HEK293 (cell line): ENCODE results near the gene LHFPL6.

Experiments used
- CTCF ChIA-PET: fragments of 350-600 bp; formaldehyde crosslinking; extraction: SDS; loops from one replicate; lab custom pipeline; 2021; ENCODE audit warnings: antibody characterized with exemption; lab: Yijun Ruan, JAX
- POLR2A ChIA-PET: fragments of 300-600 bp; formaldehyde crosslinking; extraction: SDS; loops from one replicate; lab custom pipeline; 2020; ENCODE audit warnings: antibody characterized with exemption, inconsistent platforms; lab: Yijun Ruan, JAX
- H3K27ac ChIP-seq: fragments of 200-500 bp; sonication (Bioruptor generic); 2 replicates; pipeline ENCODE4 v1.5.1; 2014; ENCODE audit warnings: low read depth, low read length, control low read depth, inconsistent platforms; ENCODE audit errors: extremely low read depth
- H3K36me3 ChIP-seq, 2 experiments: fragments of 200-500 bp in 1 of 2; sonication (Bioruptor generic) in 1 of 2; 1 replicate in 1 of 2; 2 replicates in 1 of 2; pipeline ENCODE4 v1.5.1; 2014 to 2017; ENCODE audit warnings: inconsistent platforms in 2 of 2, low read length in 2 of 2; ENCODE audit not compliant: control insufficient read depth in 2 of 2, insufficient read depth in 1 of 2
- H3K4me1 ChIP-seq: fragments of 200-500 bp; sonication (Bioruptor generic); 2 replicates; pipeline ENCODE4 v1.5.1; 2014; ENCODE audit warnings: mild to moderate bottlenecking, low read length, inconsistent platforms; ENCODE audit not compliant: control insufficient read depth, insufficient read depth
- H3K4me3 ChIP-seq: 2 replicates; pipeline ENCODE4 v1.5.1; 2011; ENCODE audit warnings: low read depth, mild to moderate bottlenecking, control low read depth, low read length, moderate library complexity
- H3K9me3 ChIP-seq: fragments of 200-500 bp; sonication (Bioruptor generic); 2 replicates; pipeline ENCODE4 v1.5.1; 2014; ENCODE audit warnings: low read depth, low read length, inconsistent platforms; ENCODE audit not compliant: control insufficient read depth, insufficient read depth
- YY2 ChIP-seq: fragments of 450-650 bp; formaldehyde crosslinking; IDR thresholded peaks from 2 replicates; pipeline ENCODE4 v1.5.1; 2016; ENCODE audit warnings: missing biosample characterization, missing genetic modification characterization
- ZBTB17 ChIP-seq: fragments of 450-650 bp; formaldehyde crosslinking; IDR thresholded peaks from 2 replicates; pipeline ENCODE4 v1.5.1; 2016; ENCODE audit warnings: missing biosample characterization, missing genetic modification characterization
- ZIC2 ChIP-seq: fragments of 450-650 bp; formaldehyde crosslinking; IDR thresholded peaks from 2 replicates; pipeline ENCODE4 v1.5.1; 2016; ENCODE audit warnings: missing biosample characterization, missing genetic modification characterization
- ZNF121 ChIP-seq: fragments of 450-650 bp; formaldehyde crosslinking; IDR thresholded peaks from 2 replicates; pipeline ENCODE4 v1.5.1; 2016; ENCODE audit warnings: missing biosample characterization, missing genetic modification characterization
- ZNF138 ChIP-seq: fragments of 450-650 bp; formaldehyde crosslinking; IDR thresholded peaks from 2 replicates; pipeline ENCODE4 v1.5.1; 2016; ENCODE audit warnings: missing biosample characterization, missing genetic modification characterization, borderline replicate concordance
- ZNF211 ChIP-seq: fragments of 450-650 bp; formaldehyde crosslinking; IDR thresholded peaks from 2 replicates; pipeline ENCODE4 v1.5.1; 2016; ENCODE audit warnings: low read depth, missing biosample characterization, missing genetic modification characterization
- ZNF266 ChIP-seq: fragments of 450-650 bp; formaldehyde crosslinking; IDR thresholded peaks from 2 replicates; pipeline ENCODE4 v1.5.1; 2016; ENCODE audit warnings: missing biosample characterization, missing genetic modification characterization, low read depth
- ZNF302 ChIP-seq: fragments of 450-650 bp; formaldehyde crosslinking; IDR thresholded peaks from 2 replicates; pipeline ENCODE4 v1.5.1; 2016; ENCODE audit warnings: missing biosample characterization, missing genetic modification characterization, low read depth
- ZNF423 ChIP-seq: fragments of 450-650 bp; formaldehyde crosslinking; IDR thresholded peaks from 2 replicates; pipeline ENCODE4 v1.5.1; 2016; ENCODE audit warnings: missing biosample characterization, missing genetic modification characterization
- ZNF521 ChIP-seq: fragments of 450-650 bp; formaldehyde crosslinking; IDR thresholded peaks from 2 replicates; pipeline ENCODE4 v1.5.1; 2017; ENCODE audit warnings: missing biosample characterization, mild to moderate bottlenecking, missing genetic modification characterization
- ZNF549 ChIP-seq: fragments of 450-650 bp; IDR thresholded peaks from 2 replicates; pipeline ENCODE4 v1.5.1; 2018; ENCODE audit warnings: missing biosample characterization, missing genetic modification characterization, mild to moderate bottlenecking, inconsistent platforms, moderate library complexity
- ZNF596 ChIP-seq: fragments of 450-650 bp; IDR thresholded peaks from 2 replicates; pipeline ENCODE4 v1.5.0; 2018; ENCODE audit warnings: missing biosample characterization, mild to moderate bottlenecking, missing genetic modification characterization, moderate library complexity
- ZNF768 ChIP-seq: fragments of 450-650 bp; formaldehyde crosslinking; IDR thresholded peaks from 2 replicates; pipeline ENCODE4 v1.5.1; 2018; ENCODE audit warnings: missing biosample characterization, mild to moderate bottlenecking, missing genetic modification characterization
- ZNF792 ChIP-seq: fragments of 450-650 bp; formaldehyde crosslinking; IDR thresholded peaks from 2 replicates; pipeline ENCODE4 v1.5.1; 2016; ENCODE audit warnings: missing biosample characterization, missing genetic modification characterization
- TF ChIP-seq, protein P1 (sequence below): fragments of 450-650 bp; formaldehyde crosslinking; IDR thresholded peaks from 2 replicates; pipeline ENCODE4 v1.5.1; 2016; ENCODE audit warnings: missing biosample characterization, missing genetic modification characterization, low read depth
- TF ChIP-seq, protein P2 (sequence below): fragments of 450-650 bp; formaldehyde crosslinking; IDR thresholded peaks from 2 replicates; pipeline ENCODE4 v1.5.1; 2016; ENCODE audit warnings: missing biosample characterization, missing genetic modification characterization
- TF ChIP-seq, protein P3 (sequence below): fragments of 450-650 bp; formaldehyde crosslinking; IDR thresholded peaks from 2 replicates; pipeline ENCODE4 v1.5.1; 2017; ENCODE audit warnings: missing biosample characterization, missing genetic modification characterization
- TF ChIP-seq, protein P4 (sequence below): fragments of 450-650 bp; formaldehyde crosslinking; IDR thresholded peaks from 2 replicates; pipeline ENCODE4 v1.5.1; 2017; ENCODE audit warnings: missing biosample characterization, missing genetic modification characterization
- TF ChIP-seq, protein P5 (sequence below): fragments of 450-650 bp; formaldehyde crosslinking; IDR thresholded peaks from 2 replicates; pipeline ENCODE4 v1.5.1; 2017; ENCODE audit warnings: missing biosample characterization, missing genetic modification characterization

LHFPL6 gene

DNA sequence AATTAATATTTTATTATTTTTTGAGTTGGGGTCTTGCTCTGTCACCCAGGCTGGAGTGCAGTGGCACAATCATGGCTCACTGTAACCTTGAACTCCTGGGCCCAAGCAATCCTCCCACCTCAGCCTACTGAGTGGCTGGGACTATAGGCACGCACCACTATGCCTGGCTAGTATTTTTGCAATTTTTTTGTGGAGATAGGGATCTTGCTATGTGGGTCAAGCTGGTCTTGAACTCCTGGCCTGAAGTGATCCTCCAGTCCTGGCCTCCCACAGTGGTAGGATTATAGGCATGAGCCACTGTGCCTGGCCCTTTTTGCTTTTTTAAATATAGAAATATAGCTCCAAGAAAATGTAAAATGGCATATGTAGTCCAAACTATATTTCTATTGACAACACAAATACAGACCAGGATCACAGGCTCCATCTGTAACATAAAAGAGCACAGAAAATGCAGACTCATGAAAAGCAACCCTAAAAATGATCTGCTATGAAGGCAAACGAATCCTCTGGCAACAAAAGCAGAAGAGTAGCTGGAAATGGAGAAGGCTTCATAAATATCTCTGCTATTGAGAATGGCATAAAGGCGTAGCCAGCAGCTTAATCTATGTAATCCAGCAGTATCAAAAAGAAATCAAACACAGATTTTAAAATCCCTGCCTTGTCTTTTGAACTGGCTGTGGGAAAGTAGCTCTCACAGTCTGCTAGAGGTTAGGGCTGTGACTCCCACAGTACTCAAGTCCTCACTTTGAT is 200.6 kb downstream of the LHFPL6 start:
- Histone ChIP-seq H3K4me3 (no peak overlapping the region), H3K9me3 (no peaks in the 10 kb centered on the region), H3K27ac (no peak overlapping the region), H3K4me1 (peaks cover 9% of the 10 kb centered on the region; the same call in 1 of the 2 replicates), H3K36me3 (no peaks in the 10 kb centered on the region)
- POLR2A ChIA-PET = no interaction called here
- CTCF ChIA-PET = interaction anchor here (0.6 to 1.1 kb wide), 3 partner anchors 17 to 209 kb away, joined by 3 to 4 read pairs (median 3); no protein-coding TSS in a partner anchor
- TF ChIP-seq ZNF121 (tag by site-specific recombination) = 0 out of 2 replicates have a peak, but pooled peaks have one; percentile 16
- no peak for TF ChIP-seq ZNF768 (tag by site-specific recombination)

DNA sequence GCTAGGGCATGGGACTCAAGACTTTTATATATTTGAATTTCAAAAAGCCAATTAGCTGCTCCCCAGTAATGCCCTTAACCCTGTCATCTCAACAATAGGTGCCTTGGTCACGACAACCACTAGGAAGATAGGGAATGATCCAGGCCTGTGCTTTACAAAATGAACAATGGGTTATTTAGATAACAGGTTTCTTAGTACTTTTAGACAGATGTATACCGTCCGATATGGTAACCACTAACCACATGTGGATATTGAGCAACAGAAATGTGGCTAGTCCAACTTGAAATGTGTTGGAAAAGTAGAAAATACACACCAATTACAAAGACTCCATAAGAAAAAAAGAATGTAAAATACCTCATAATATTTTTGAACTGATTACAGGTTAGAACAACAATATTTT is 201.2 kb downstream of the LHFPL6 start:
- Histone ChIP-seq H3K9me3 (no peaks in the 10 kb centered on the region), H3K27ac (no peak overlapping the region), H3K36me3 (no peaks in the 10 kb centered on the region), H3K4me3 (no peak overlapping the region), H3K4me1 (peaks cover 9% of the 10 kb centered on the region; the same call in 1 of the 2 replicates)
- CTCF ChIA-PET = interaction anchor here (0.7 to 1.2 kb wide), 2 partner anchors 18 to 210 kb away, joined by 3 to 4 read pairs; no protein-coding TSS in a partner anchor
- TF ChIP-seq ZNF302 = no peak
- TF ChIP-seq, protein P1, sequence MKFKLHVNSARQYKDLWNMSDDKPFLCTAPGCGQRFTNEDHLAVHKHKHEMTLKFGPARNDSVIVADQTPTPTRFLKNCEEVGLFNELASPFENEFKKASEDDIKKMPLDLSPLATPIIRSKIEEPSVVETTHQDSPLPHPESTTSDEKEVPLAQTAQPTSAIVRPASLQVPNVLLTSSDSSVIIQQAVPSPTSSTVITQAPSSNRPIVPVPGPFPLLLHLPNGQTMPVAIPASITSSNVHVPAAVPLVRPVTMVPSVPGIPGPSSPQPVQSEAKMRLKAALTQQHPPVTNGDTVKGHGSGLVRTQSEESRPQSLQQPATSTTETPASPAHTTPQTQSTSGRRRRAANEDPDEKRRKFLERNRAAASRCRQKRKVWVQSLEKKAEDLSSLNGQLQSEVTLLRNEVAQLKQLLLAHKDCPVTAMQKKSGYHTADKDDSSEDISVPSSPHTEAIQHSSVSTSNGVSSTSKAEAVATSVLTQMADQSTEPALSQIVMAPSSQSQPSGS = no peak
- TF ChIP-seq YY2 = no peak
- no peak for TF ChIP-seq ZNF596 (tag by site-specific recombination)
- TF ChIP-seq, protein P2, sequence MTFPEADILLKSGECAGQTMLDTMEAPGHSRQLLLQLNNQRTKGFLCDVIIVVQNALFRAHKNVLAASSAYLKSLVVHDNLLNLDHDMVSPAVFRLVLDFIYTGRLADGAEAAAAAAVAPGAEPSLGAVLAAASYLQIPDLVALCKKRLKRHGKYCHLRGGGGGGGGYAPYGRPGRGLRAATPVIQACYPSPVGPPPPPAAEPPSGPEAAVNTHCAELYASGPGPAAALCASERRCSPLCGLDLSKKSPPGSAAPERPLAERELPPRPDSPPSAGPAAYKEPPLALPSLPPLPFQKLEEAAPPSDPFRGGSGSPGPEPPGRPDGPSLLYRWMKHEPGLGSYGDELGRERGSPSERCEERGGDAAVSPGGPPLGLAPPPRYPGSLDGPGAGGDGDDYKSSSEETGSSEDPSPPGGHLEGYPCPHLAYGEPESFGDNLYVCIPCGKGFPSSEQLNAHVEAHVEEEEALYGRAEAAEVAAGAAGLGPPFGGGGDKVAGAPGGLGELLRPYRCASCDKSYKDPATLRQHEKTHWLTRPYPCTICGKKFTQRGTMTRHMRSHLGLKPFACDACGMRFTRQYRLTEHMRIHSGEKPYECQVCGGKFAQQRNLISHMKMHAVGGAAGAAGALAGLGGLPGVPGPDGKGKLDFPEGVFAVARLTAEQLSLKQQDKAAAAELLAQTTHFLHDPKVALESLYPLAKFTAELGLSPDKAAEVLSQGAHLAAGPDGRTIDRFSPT (tag by site-specific recombination) = no peak
- TF ChIP-seq ZNF549 (tag by site-specific recombination) = no peak
- TF ChIP-seq, protein P3, sequence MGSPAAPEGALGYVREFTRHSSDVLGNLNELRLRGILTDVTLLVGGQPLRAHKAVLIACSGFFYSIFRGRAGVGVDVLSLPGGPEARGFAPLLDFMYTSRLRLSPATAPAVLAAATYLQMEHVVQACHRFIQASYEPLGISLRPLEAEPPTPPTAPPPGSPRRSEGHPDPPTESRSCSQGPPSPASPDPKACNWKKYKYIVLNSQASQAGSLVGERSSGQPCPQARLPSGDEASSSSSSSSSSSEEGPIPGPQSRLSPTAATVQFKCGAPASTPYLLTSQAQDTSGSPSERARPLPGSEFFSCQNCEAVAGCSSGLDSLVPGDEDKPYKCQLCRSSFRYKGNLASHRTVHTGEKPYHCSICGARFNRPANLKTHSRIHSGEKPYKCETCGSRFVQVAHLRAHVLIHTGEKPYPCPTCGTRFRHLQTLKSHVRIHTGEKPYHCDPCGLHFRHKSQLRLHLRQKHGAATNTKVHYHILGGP (tag by site-specific recombination) = no peak
- no peak for TF ChIP-seq ZNF138 (tag by site-specific recombination)
- no peak for TF ChIP-seq ZNF266 (tag by site-specific recombination)
- TF ChIP-seq, protein P4, sequence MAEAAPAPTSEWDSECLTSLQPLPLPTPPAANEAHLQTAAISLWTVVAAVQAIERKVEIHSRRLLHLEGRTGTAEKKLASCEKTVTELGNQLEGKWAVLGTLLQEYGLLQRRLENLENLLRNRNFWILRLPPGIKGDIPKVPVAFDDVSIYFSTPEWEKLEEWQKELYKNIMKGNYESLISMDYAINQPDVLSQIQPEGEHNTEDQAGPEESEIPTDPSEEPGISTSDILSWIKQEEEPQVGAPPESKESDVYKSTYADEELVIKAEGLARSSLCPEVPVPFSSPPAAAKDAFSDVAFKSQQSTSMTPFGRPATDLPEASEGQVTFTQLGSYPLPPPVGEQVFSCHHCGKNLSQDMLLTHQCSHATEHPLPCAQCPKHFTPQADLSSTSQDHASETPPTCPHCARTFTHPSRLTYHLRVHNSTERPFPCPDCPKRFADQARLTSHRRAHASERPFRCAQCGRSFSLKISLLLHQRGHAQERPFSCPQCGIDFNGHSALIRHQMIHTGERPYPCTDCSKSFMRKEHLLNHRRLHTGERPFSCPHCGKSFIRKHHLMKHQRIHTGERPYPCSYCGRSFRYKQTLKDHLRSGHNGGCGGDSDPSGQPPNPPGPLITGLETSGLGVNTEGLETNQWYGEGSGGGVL = no peak
- TF ChIP-seq ZNF521 = no peak
- TF ChIP-seq ZNF423 (tag by site-specific recombination) = no peak
- no peak for TF ChIP-seq ZNF211 (tag by site-specific recombination)
- TF ChIP-seq ZIC2 (tag by site-specific recombination) = no peak
- TF ChIP-seq ZNF792 (tag by site-specific recombination) = no peak
- TF ChIP-seq, protein P5, sequence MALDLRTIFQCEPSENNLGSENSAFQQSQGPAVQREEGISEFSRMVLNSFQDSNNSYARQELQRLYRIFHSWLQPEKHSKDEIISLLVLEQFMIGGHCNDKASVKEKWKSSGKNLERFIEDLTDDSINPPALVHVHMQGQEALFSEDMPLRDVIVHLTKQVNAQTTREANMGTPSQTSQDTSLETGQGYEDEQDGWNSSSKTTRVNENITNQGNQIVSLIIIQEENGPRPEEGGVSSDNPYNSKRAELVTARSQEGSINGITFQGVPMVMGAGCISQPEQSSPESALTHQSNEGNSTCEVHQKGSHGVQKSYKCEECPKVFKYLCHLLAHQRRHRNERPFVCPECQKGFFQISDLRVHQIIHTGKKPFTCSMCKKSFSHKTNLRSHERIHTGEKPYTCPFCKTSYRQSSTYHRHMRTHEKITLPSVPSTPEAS (tag by site-specific recombination) = no peak
- TF ChIP-seq ZBTB17 (tag by site-specific recombination) = no peak
- POLR2A ChIA-PET = no interaction called here
